GM19043 (cell line): Measurements from ENCODE around the gene MYO10.
"Not testable (repeated sequence)": the region's sequence is repeated elsewhere in the genome, so short reads cannot be mapped to it uniquely, and the experiment has no call there.

Experiments
- ATAC-seq: cut with Tn5 transposase; IDR thresholded peaks from one replicate; pipeline ENCODE4 v1.9.1; 2021; ENCODE audit warnings: low read depth; ENCODE audit not compliant: unreplicated experiment

MYO10 gene

DNA sequence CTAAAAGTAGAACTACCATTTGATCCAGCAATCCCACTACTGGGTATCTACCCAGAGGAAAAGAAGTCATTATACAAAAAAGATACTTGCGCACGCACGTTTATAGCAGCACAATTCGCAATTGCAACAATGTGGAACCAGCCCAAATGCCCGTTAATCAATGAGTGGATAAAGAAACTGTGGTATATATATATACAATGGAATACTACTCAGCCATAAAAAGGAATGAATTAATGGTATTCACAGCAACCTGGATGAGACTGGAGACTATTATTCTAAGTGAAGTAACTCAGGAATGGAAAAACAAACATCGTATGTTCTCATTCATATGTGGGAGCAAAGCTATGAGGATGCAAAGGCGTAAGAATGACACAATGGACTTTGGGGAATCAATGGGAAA, 104.8 kb downstream of the MYO10 start:
- ATAC-seq = not testable (repeated sequence)

DNA sequence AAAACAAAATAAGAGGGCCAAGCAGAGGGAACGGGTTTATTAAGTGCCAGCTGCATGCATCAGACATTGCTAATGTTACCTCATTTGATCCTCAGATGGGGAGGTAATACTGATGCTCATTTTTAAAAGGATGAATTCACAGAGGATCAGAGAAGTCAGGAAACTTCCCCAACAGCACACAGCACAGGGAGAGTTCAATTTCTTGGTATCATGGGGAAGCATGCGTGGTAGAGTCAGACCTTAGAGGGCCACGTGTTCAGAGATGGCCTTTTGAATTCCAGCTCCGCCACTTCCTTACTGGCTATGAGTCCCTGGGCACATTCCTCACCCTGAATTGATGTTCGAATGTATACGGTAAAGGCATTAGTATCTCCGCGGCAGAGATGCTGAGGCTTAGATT, 108.3 kb downstream of the MYO10 start:
- no peak for ATAC-seq

DNA sequence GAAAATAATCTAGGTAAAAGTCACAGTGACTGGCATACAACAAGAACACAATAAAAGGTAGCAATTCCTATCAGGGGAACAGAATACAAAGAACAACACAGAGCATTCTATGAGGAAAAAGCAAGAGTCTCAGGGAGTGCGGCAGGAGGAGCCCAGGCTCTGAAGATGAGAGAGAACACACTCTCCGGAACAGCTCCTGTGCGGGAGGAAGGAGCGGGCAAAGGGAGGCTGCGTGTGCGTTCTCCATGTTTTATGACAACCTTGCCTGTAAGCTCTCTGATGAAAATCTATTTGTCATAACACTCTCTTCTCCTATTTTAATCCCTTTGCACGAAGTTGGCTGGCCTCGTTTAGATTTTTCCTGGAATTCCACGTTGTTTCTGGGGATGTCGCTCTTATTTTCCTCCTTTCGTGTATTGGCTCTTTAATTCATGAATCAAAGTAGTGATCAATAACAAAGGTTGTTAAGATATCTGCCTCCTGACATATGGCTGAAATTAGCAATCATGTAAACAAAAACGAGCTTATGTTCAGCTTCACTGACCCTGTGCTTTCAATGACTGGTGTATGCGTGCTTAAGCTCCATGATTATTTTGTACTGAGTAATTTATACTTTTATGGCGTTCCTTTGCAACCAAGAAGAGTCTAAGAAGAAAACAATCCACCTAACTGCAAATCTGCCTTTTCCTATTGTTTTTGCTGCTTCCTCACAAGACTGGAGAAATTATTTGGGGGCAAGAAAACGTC, 109.5 kb downstream of the MYO10 start:
- no peak for ATAC-seq

DNA sequence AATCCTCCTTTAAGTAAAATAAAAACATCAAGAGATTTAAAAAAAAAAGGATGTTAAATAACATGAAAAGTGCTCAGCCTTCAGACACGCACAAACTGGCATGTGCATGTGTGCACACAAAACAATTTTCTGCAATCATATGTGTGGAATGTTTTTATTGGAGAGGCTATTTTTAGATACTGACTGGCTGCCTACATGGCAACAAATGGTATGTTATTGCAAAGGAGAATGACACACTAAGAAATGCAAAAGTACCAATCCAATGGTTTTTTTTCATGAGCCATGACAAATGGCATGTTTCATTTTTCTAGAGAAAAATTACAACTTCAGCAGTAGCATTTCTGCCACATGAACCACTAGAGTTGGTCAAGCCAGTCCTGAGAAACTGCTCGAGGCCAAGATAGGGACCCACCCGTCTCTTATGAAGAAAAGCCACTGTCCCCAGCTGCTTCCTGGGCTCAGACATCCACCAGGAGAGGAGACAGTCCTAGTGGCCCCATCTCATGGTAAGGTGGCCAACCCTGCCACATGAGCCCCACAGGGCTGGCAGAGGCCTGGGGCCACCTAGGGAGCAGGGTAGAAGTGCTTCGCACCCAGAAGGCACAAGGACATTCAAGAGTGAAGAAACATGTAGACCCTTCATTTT, 116.4 kb downstream of the MYO10 start:
- ATAC-seq = no peak

DNA sequence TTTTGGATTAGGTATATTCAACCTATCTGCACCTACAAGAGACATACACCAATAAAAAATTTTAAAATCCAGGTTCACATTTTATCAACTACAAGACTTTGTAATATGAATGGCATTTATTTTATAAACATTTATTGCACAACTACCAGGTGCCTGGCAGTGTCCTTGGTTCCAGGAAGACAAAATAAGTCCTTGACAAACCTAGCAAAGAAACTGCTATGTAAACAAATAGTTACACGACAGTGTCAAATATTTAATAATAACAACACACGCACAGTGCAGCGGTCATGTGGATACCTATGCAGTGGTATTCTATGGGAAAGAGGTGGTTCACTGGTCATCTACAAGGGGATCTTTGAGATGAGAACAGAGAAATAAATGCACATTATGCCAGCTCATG, 120.7 kb downstream of the MYO10 start:
- ATAC-seq = no peak

DNA sequence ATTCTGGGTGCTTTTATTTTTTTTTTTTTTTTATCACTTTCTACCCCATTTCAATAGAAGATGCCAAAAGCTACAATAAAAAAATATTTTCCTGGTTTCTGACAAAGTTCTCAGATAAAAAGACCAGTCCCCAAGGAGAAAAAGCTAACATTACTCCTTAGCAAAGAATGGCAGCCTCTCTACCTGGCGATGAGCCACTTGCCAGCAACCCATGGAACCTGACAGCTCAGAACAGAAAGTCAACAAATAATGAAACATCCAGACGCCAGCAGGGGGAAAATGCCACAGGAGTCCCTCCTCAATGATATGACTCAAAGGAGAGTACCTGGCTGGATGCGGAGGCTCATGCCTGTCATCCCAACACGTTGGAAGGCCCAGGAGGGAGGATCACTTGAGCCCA, 123.2 kb downstream of the MYO10 start:
- ATAC-seq = no peak

DNA sequence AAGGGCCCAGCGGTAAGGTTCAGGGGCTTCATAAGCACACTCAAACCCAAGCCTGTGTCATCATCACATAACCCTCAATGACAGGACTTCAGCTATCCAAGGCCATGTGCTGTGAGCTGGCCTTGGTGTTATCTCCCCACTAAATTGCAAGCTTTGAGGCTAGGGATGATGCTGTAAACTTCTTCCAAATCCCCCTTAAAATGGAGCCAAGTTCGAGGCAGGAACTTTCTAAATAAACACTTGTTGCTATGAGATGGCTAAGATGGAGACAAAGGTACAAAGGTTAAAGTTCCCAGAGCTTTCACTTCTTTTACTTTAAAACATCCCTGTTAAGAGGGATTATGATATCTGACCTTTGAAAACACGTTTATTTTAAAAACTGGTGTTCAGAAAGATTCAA, 123.6 kb downstream of the MYO10 start:
- no peak for ATAC-seq

DNA sequence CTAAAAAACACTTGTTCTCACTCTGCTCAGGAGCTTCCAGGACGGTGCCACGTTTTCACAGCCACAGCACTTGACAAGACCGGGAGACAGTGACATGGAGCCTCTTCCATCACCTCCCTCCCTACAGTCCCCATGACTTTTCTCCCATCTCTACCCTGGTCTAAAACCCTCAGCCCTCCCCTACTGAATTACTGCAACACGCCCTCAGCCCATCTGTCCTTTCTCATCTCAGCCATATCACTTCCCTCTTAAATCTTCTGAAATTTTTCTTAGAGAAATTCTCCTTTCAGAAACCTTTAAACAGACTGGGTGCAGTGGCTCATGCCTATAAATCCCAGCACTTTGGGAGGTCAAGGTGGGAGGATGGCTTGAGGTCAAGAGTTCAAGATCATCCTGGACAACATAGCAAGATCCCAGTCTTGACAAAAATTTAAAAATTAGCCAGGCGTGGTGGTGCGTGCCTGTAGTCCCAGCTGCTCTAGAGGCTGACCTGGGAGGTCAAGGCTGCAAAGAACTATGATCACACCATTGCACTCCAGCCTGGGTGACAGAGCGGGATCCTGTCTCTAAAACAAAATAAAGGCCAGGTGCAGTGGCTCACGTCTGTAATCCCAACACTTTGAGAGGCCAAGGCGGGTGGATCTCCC, 125.8 kb downstream of the MYO10 start:
- no peak for ATAC-seq

DNA sequence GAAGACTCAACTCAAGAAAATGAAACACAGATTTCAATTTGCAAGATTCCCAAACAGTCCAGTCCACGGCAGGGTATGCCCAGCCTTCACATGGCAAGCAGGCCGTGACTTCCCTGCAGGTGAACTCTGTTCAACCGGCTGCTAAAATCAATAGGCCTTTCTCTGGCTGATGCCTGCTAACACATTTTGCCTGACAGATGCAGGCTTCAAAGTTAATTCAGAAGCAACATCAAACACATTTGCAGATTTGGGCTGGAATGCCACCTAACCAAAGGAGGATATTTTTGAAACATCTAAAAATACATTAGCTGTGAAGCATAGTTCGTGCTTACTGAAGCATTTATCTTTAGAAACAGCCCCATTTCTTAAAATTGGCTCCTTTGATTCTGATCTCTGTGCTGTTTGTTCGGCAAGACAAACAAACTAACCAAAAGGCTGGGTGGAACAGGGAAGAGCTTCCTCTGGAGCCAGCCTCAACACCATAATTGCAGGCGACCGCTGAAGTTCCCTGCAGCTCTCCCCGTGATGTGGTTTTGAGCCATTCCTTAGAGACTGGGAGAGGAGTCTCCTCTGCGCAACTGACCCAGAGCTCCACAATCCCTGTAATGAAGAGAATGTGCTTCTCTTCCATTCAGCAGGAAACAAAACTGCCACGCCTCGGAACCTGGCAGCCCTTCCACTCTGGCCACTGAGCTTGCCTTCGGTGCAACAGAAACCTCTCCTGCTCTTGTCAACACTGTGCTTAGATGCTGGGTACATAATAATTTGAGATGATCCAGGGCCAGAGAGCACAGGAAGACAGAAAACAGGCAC, 126.5 kb downstream of the MYO10 start:
- no peak for ATAC-seq

DNA sequence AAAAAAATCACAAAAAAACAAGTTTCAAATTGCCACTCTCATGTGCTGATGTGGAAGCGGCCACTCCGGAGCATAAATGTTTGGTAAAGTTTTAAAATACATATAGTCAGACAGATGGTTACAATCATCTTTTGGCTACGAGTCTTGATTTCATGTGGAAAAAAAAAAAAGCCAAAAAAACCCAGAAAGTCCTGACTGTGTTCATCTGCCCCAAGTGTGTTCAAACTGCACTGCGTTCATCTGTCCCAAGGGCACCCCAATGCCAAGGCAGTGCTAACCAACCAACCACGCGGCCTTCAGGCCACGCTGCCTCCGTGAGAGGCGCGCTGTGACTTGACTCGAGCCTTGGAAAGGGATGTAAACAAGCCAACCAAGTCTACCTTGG, 127.1 kb downstream of the MYO10 start:
- no peak for ATAC-seq

DNA sequence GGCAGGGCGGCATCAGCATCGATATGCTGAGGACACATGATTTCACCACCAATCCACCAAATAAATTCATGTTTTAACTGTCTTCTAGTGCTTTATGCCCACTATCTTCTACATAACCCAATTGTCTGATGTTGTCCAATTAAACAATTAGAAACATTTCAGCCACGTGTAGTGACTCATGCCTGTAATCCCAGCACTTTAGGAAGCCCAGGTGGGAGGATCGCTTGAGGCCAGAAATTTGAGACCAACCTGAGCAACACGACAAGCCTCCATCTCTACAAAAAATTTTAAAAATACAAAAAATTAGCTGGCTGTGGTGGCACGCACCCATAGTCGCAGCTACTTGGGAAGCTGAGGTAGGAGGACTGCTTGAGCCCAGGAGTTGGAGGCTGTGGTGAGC, 128.1 kb downstream of the MYO10 start:
- ATAC-seq = no peak

DNA sequence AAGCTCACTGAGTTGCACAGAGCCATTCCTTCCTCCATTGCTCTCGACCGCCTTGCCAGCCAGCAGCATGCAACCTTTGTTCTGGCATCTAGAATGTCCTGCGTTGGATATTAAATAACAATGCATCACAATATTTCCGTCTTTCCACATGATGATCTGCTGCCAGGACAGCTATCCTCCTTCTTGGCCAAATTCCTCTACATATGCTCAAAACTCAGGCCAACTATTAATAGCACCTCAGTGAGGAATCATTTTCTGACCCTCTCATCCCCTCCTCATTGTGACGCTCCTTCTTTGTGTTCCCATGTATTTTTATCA, 128.6 kb downstream of the MYO10 start:
- ATAC-seq = no peak

DNA sequence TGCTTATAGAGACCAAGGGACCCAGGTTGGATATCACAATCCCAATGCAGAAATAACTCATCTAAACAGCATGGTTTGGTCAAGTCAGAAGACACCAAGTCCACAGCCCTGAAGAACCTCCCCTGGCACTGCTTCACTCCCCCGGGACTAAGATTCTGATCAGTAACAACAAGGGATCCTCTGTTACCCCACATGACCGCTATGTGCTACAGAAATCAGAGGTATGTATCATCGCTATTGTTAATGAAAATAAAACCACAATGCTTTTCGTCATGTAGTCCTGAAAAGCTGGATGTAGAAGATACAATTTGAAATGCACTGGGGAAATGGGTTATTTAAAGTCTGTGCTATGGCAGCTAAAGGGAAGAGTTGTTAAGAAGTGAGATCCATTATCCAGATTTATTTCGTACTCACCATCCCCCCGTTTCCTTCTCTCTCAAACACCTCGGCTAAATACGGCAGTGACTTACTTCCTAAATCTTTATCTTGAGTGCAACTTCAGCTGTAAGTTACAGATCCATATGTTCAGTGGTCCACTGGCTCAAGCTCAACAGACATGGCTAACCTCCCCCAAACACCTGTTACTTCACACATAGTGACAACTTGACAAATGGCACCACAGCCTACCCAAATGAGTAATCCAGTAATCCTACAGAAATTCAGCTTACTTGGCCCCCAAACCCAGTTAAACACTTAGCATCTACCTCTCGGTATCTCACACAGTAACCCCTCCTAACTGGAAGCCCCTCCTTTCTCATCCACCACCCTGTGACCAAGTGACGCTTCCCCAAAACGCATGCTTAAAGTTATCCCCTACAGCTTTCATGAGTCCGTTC, 129.2 kb downstream of the MYO10 start:
- no peak for ATAC-seq

DNA sequence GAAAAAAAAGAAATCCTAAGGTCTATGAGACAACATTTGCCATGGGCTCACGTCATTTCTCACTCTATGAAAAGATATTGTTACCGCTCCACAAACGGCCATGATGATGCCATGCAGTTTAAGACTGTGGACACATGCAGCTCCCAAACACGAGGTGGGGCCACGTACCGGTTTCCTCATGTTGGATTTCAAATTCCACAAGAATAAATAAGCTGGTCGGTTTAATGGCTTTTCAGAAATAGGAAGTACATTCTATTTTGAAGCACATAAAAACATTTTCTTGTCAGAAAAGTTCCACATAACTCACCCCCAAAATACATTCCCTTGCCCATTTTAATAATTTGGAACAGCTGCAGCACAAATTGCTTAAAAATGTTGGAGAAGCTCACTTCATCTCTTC, 130.6 kb downstream of the MYO10 start:
- ATAC-seq = no peak

DNA sequence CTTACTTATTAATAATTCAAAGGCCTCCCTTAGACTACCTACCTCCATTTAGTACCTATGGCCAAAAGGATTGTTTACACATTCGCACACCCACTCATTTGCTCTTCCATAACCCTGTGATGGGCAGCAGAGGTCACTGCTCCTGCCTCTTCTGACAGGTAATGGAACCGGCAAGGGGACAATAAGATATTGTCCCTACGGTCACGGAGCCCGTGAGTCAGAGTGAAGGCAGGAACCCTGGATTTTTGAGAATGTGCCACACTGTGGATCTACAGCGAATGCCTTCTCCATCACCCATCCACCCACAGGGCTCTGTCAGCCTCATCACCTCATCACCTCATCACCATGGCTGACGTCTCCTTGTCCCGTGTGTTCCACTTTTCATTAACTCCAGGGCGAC, 132.3 kb downstream of the MYO10 start:
- ATAC-seq = no peak

DNA sequence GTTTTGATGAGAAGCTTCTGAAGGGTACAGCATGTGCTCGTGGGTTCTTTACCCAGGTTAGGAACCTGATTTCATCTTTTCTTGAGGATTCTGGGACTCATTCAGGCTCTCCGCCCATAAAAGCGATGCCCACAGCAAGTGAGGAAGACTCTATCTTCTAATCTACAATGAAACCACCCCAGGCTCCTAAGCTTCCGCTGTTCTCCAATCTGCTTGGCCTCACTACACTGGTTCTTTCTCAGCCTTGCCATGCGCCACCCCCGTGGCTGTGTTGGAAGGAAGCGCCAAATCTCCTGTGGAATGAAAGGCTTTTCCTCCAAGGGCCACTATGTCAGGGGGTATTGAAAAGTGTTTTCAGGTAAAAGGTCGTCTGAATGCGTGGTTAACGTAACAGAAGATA, 135.6 kb downstream of the MYO10 start:
- ATAC-seq = no peak

DNA sequence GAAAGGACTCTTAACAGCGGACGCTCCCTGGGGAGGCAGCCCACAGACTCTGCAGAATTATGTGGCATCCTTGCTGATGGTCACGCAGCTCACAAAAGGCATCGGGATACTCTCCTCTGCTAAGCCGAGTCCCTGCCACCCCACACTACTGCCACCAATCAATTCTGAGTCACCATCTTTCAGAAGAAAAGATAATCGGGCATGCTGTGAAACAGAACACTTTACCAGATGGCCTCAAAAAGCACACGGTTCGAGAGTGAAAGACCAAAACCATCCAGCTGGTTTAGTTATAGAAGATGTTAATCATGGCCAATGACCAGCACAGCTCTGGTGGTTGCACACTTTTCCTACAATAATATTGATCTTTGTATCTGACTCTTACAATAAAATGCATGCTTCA, 136.3 kb downstream of the MYO10 start:
- no peak for ATAC-seq

DNA sequence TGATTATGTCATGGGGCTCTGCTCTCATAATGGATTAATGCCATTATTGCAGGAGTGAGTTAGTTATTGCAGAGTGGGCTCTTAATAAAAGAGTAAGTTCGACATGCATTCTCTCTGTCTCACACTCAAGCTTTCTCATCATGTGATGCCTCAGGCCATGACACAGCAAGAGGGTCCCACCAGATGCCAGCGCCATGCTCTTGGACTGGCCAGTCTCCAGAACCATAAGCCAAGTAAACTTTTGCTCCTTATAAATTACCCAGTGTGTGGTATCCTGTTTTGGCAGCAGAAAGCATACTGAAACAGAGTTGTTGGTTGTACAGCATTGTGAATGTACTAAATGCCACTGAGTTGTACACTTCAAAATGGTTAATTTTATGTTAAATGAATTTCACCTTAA, 138.1 kb downstream of the MYO10 start:
- ATAC-seq = no peak

DNA sequence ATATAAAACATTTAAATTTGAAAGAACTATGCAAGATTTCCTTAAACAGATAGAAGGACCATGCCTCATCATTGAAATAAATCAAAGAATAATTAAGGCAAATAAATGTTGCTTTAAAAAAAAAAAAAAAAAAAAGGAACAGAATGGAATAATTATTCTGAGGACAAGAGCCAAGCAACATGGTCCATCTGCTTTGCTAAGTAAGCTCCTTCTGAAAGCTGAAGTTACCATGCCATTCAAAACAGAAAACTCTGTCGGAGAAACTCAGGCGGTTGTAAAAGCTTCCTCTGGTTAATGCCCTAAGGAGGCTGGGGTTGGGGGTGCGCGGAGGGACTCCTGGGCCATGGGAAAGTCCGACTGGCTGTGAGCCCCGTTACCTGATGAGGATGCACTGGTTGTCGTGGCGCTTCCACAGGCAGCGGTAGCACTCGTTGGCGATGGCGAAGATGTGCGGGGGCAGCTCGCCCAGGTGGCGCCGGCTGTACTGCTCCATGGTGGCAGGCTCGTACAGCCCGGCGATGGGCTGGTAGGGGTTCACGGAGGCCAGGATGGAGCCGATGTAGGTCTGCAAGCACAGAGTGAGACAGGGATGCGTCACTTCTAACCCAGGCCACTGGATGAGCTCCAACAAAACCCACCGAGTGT, 141.7 kb downstream of the MYO10 start:
- ATAC-seq = no peak
